Measurements from ENCODE around the gene KRT6A. TPM values are rescaled to one million over a fixed set of nuclear protein-coding genes. Genes with fewer than 3 reads are reported as not detected.

The KRT6A gene
- total and polyA plus RNA-seq, 2 experiments from 2014 or later = not detected

DNA sequence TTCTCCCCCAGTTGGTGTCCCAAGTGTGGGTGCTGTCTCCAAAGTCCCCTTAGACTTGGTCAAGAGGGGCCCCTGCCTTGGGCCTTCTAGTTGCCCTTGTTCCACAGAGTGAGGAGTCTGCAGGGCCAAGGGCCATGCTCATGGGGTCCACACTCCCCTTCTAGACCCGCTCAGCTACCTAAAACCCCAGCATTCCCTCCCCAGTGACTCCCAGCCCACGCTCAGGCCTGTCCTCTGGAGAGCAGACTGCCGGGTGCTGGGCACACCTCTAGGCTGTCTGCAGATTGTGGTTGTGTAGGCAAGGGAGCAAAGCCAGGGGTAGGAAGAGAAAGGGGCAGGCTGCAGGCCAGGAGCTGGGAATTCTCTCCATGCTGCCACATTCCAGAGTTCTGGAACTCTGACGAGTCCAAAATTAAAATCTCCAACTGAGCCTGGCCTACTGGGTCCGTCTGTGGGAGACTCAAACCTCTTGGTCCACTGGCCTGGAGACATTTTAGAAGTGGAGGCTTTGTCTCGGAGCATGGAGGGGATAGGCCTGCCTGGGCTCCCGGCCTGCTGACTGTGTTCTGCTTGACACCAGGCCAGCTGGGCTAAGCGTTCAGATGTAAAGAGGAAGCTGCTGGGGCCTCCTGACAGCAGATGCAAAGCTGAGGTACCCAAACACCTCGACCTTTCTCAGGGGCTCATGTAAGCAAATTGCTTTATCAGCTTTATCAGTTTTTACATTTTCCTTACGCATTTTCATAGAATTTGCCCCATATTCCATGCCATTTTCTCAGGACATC lies 40.8 kb upstream of the KRT6A start:
- no peaks in the 10 kb centered on the region for H3K9me2 ChIP-seq (ENCODE audit: insufficient read depth)
- H3K4me1 ChIP-seq (ENCODE audit: insufficient read depth) = no peaks in the 10 kb centered on the region
- no peaks in the 10 kb centered on the region for H4K20me1 ChIP-seq (ENCODE audit: insufficient read depth)
- H3K27me3 ChIP-seq (replicated peaks; ENCODE audit: insufficient read depth) = peaks cover 17% of the 10 kb centered on the region; the same call in 1 of the 2 replicates
- in situ Hi-C loops (cut with MboI) = no loop called here
- no peak overlapping the region for H2AFZ ChIP-seq
- no peaks in the 10 kb centered on the region for H3K9me3 ChIP-seq (ENCODE audit: low read depth)
- no peak overlapping the region for H3K4me2 ChIP-seq (ENCODE audit: unreplicated experiment)
- no peak overlapping the region for H3K27ac ChIP-seq
- TF ChIP-seq EZH2phosphoT487 (IDR thresholded peaks at IDR 0.05; ENCODE audit: insufficient read depth, low read depth) = no peak
- no peak for TF ChIP-seq EZH2 (IDR thresholded peaks at IDR 0.05; ENCODE audit: insufficient read depth, poor library complexity, severe bottlenecking)
- H3K9ac ChIP-seq = no peak overlapping the region
- WGBS, 2 experiments (ENCODE audit: low coverage in 1 of 2, low lambda C conversion rate in 2 of 2, missing lambda C conversion rate in 2 of 2) = 43 to 45% methylated on average over 10 of the region's 10 CpGs
- no peak for DNase-seq
- no peaks in the 10 kb centered on the region for H3K36me3 ChIP-seq (ENCODE audit: low read depth)
- H3K79me2 ChIP-seq (ENCODE audit: insufficient read depth) = no peaks in the 10 kb centered on the region
- H3F3A ChIP-seq (ENCODE audit: insufficient read depth) = no peaks in the 10 kb centered on the region
- H3K4me3 ChIP-seq = no peak overlapping the region

GRCh38 chr12:52532636-52533035 lies 39.6 kb upstream of the KRT6A start:
- Histone ChIP-seq H3K4me3 (no peak overlapping the region), H3K36me3 (ENCODE audit: low read depth) (no peaks in the 10 kb centered on the region), H4K20me1 (ENCODE audit: insufficient read depth) (no peaks in the 10 kb centered on the region), H3K27ac (no peak overlapping the region), H2AFZ (no peak overlapping the region), H3F3A (ENCODE audit: insufficient read depth) (no peaks in the 10 kb centered on the region), H3K79me2 (ENCODE audit: insufficient read depth) (no peaks in the 10 kb centered on the region), H3K9ac (no peak overlapping the region), H3K9me3 (ENCODE audit: low read depth) (no peaks in the 10 kb centered on the region), H3K9me2 (ENCODE audit: insufficient read depth) (no peaks in the 10 kb centered on the region), H3K27me3 (replicated peaks; ENCODE audit: insufficient read depth) (peaks cover 15% of the 10 kb centered on the region; the same call in 1 of the 2 replicates), H3K4me2 (ENCODE audit: unreplicated experiment) (no peak overlapping the region), H3K4me1 (ENCODE audit: insufficient read depth) (no peaks in the 10 kb centered on the region)
- DNase-seq = no peak
- TF ChIP-seq EZH2 (IDR thresholded peaks at IDR 0.05; ENCODE audit: insufficient read depth, poor library complexity, severe bottlenecking) = no peak
- TF ChIP-seq EZH2phosphoT487 (IDR thresholded peaks at IDR 0.05; ENCODE audit: insufficient read depth, low read depth) = no peak
- WGBS, 2 experiments (ENCODE audit: low coverage in 1 of 2, low lambda C conversion rate in 2 of 2, missing lambda C conversion rate in 2 of 2) = 46% methylated on average over 4 of the region's 4 CpGs
- in situ Hi-C loops (cut with MboI) = no loop called here

- H4K20me1 ChIP-seq (ENCODE audit: insufficient read depth) = no peaks in the 10 kb centered on the region
- H3F3A ChIP-seq (ENCODE audit: insufficient read depth) = no peaks in the 10 kb centered on the region
- no peak overlapping the region for H3K4me3 ChIP-seq
- 70 to 77% methylated on average over 18 of the region's 18 CpGs for WGBS, 2 experiments (ENCODE audit: low coverage in 1 of 2, low lambda C conversion rate in 2 of 2, missing lambda C conversion rate in 2 of 2)
- H3K9me3 ChIP-seq (ENCODE audit: low read depth) = no peaks in the 10 kb centered on the region
- no peaks in the 10 kb centered on the region for H3K79me2 ChIP-seq (ENCODE audit: insufficient read depth)
- H3K36me3 ChIP-seq (ENCODE audit: low read depth) = no peaks in the 10 kb centered on the region
- no peaks in the 10 kb centered on the region for H3K4me1 ChIP-seq (ENCODE audit: insufficient read depth)
- TF ChIP-seq EZH2 (IDR thresholded peaks at IDR 0.05; ENCODE audit: insufficient read depth, poor library complexity, severe bottlenecking) = no peak
- no peak for TF ChIP-seq EZH2phosphoT487 (IDR thresholded peaks at IDR 0.05; ENCODE audit: insufficient read depth, low read depth)
- H3K4me2 ChIP-seq (ENCODE audit: unreplicated experiment) = no peak overlapping the region
- no peak overlapping the region for H3K9ac ChIP-seq
- DNase-seq = no peak
- no peaks in the 10 kb centered on the region for H3K9me2 ChIP-seq (ENCODE audit: insufficient read depth)
- 0 out of 2 replicates have a peak, but pooled peaks cover 11% of the 10 kb centered on the region for H3K27me3 ChIP-seq (replicated peaks; ENCODE audit: insufficient read depth)
- H3K27ac ChIP-seq = no peak overlapping the region
- in situ Hi-C loops (cut with MboI) = no loop called here
- no peak overlapping the region for H2AFZ ChIP-seq
These were observed 38.7 kb upstream of the KRT6A start for GRCh38 chr12:52531566-52532300.

GRCh38 chr12:52530905-52531304 lies 37.8 kb upstream of the KRT6A start:
- Histone ChIP-seq H3K4me1 (ENCODE audit: insufficient read depth) (no peaks in the 10 kb centered on the region), H3K9me2 (ENCODE audit: insufficient read depth) (no peaks in the 10 kb centered on the region), H3K4me3 (no peak overlapping the region), H3K27ac (no peak overlapping the region), H2AFZ (no peak overlapping the region), H3K9me3 (ENCODE audit: low read depth) (no peaks in the 10 kb centered on the region), H3K9ac (no peak overlapping the region), H3K36me3 (ENCODE audit: low read depth) (no peaks in the 10 kb centered on the region), H3K79me2 (ENCODE audit: insufficient read depth) (no peaks in the 10 kb centered on the region), H4K20me1 (ENCODE audit: insufficient read depth) (no peaks in the 10 kb centered on the region), H3K4me2 (ENCODE audit: unreplicated experiment) (no peak overlapping the region), H3K27me3 (replicated peaks; ENCODE audit: insufficient read depth) (0 out of 2 replicates have a peak, but pooled peaks cover 11% of the 10 kb centered on the region), H3F3A (ENCODE audit: insufficient read depth) (no peaks in the 10 kb centered on the region)
- TF ChIP-seq EZH2phosphoT487 (IDR thresholded peaks at IDR 0.05; ENCODE audit: insufficient read depth, low read depth) (no peak), EZH2 (IDR thresholded peaks at IDR 0.05; ENCODE audit: insufficient read depth, poor library complexity, severe bottlenecking) (no peak)
- 47 to 63% methylated on average over 2 of the region's 2 CpGs for WGBS, 2 experiments (ENCODE audit: low coverage in 1 of 2, low lambda C conversion rate in 2 of 2, missing lambda C conversion rate in 2 of 2)
- in situ Hi-C loops (cut with MboI) = no loop called here
- DNase-seq = no peak

All from GM23248 (cell line).